HEK293 (cell line): Measurements from ENCODE around the gene GALNTL6.

Source experiments
- KLF16 ChIP-seq: fragments of 450-650 bp; formaldehyde crosslinking; IDR thresholded peaks from 2 replicates; pipeline ENCODE4 v1.5.1; 2017; ENCODE audit warnings: missing biosample characterization, missing genetic modification characterization
- ZNF146 ChIP-seq: fragments of 450-650 bp; formaldehyde crosslinking; IDR thresholded peaks from 2 replicates; pipeline ENCODE4 v1.5.1; 2016; ENCODE audit warnings: missing biosample characterization, missing genetic modification characterization
- ZNF704 ChIP-seq: fragments of 450-650 bp; formaldehyde crosslinking; IDR thresholded peaks from 2 replicates; pipeline ENCODE4 v1.5.1; 2016; ENCODE audit warnings: missing biosample characterization, missing genetic modification characterization

- TF ChIP-seq ZNF146 (tag by site-specific recombination), result no peak
- TF ChIP-seq ZNF704 (tag by site-specific recombination), result no peak
- no peak for TF ChIP-seq KLF16 (tag by site-specific recombination)
These were observed 1144.0 kb downstream of the GALNTL6 start for GRCh38 chr4:172957216-172957615.
